K562 (cell line): ENCODE data around the gene CRHR2. TPM values are rescaled to one million over a fixed set of nuclear protein-coding genes. Genes with fewer than 3 reads are reported as not detected.

Experiments
- ATAC-seq: fragments of 200-7000 bp; cut with Tn5 transposase; 3 replicates; pipeline ENCODE4 v1.9.1; 2020; ENCODE audit warnings: moderate library complexity
- BruUV-seq: library from RNA; stranded (reverse); fragments of 400-500 nt; replicated peaks from 2 replicates; lab custom pipeline; 2021; lab: Mats Ljungman, UMichigan
- CTCF ChIA-PET: fragments of 300-600 bp; formaldehyde crosslinking; extraction: SDS; loops from one replicate; lab custom pipeline; 2021; ENCODE audit warnings: low intra/inter-chr PET ratio; lab: Yijun Ruan, JAX
- POLR2A ChIA-PET: fragments of 300-600, 350-650 bp; sonication (Branson Sonifier 250); formaldehyde crosslinking; extraction: SDS; loops from one replicate; lab custom pipeline; 2021; ENCODE audit warnings: antibody characterized with exemption, inconsistent platforms; lab: Yijun Ruan, JAX
- DNase-seq, 4 experiments: peaks; one replicate each; pipeline versions ENCODE4 v3.0.0 to v3.0.0-alpha.2; 2011 to 2018; ENCODE audit warnings: low spot score in 3 of 4, mixed read lengths in 3 of 4; ENCODE audit errors: extremely low read depth in 1 of 4
- FAIRE-seq: peaks from 2 replicates; lab custom pipeline; 2011; peaks lifted over from hg19 to GRCh38; lab: Jason Lieb, UNC
- H2AFZ ChIP-seq: 2 replicates; pipeline ENCODE4 v1.6.0; 2011; ENCODE audit warnings: low read depth, low read length, control low read depth, inconsistent platforms
- H3K27ac ChIP-seq: fragments of 200-600 bp; 3 replicates; pipeline ENCODE4 v1.8.0; 2011; ENCODE audit warnings: low read depth, mild to moderate bottlenecking, control low read depth, inconsistent platforms, low read length, moderate library complexity, mixed read lengths; ENCODE audit errors: extremely low read depth
- H3K27me3 ChIP-seq, 2 experiments: fragments of 300-600 bp in 1 of 2; 2 replicates in 1 of 2; 3 replicates in 1 of 2; pipeline versions ENCODE4 v1.6.0 to v1.8.0; 2011; ENCODE audit warnings: inconsistent platforms in 2 of 2, low read length in 2 of 2, mild to moderate bottlenecking in 1 of 2, mixed read lengths in 1 of 2, moderate library complexity in 1 of 2; ENCODE audit not compliant: control insufficient read depth in 2 of 2, insufficient read depth in 2 of 2
- H3K36me3 ChIP-seq: fragments of 300-600 bp; 3 replicates; pipeline ENCODE4 v1.8.0; 2011; ENCODE audit warnings: mild to moderate bottlenecking, low read length, inconsistent platforms; ENCODE audit not compliant: control insufficient read depth, insufficient read depth
- H3K4me1 ChIP-seq, 2 experiments: fragments of 200-600 bp in 1 of 2; replicated peaks in 1 of 2; 2 replicates in 1 of 2; 3 replicates in 1 of 2; pipeline versions ENCODE4 v1.5.1 to v1.8.0; 2011; ENCODE audit warnings: inconsistent platforms in 2 of 2, low read length in 2 of 2, mild to moderate bottlenecking in 1 of 2, mixed read lengths in 1 of 2, moderate library complexity in 1 of 2; ENCODE audit not compliant: control insufficient read depth in 2 of 2, insufficient read depth in 2 of 2
- H3K4me2 ChIP-seq: 2 replicates; pipeline ENCODE4 v1.6.1; 2011; ENCODE audit warnings: low read length, control low read depth, inconsistent platforms, mixed read lengths; ENCODE audit not compliant: insufficient read depth
- H3K4me3 ChIP-seq: fragments of 200-600 bp; sonication (generic), shearing (Covaris generic); 2 replicates; pipeline ENCODE4 v1.5.1; 2016; ENCODE audit warnings: control low read depth, inconsistent platforms
- H3K79me2 ChIP-seq: fragments of 200-600 bp; 3 replicates; pipeline ENCODE4 v1.8.0; 2011; ENCODE audit warnings: low read length, inconsistent platforms; ENCODE audit not compliant: control insufficient read depth, insufficient read depth
- H3K9ac ChIP-seq, 2 experiments: 2 replicates each; pipeline versions ENCODE4 v1.6.0 to v1.6.1; 2011; ENCODE audit warnings: low read depth in 2 of 2, low read length in 2 of 2, control low read depth in 1 of 2, inconsistent platforms in 1 of 2, mild to moderate bottlenecking in 1 of 2, mixed read lengths in 1 of 2; ENCODE audit not compliant: insufficient read depth in 1 of 2
- H3K9me1 ChIP-seq: one replicate; pipeline ENCODE4 v1.6.0; 2011; ENCODE audit warnings: inconsistent platforms, mild to moderate bottlenecking, low read length, moderate library complexity; ENCODE audit not compliant: control insufficient read depth, insufficient read depth
- H3K9me3 ChIP-seq: replicated peaks from 2 replicates; pipeline ENCODE4 v1.5.1; 2011; ENCODE audit warnings: low read depth, low read length, inconsistent platforms; ENCODE audit not compliant: control insufficient read depth, insufficient read depth
- H4K20me1 ChIP-seq: replicated peaks from 2 replicates; pipeline ENCODE4 v1.6.1; 2011; ENCODE audit warnings: low read length, inconsistent platforms, mixed read lengths; ENCODE audit not compliant: control insufficient read depth, insufficient read depth
- ETV5 ChIP-seq: sonication (generic); formaldehyde crosslinking; IDR thresholded peaks from 2 replicates; pipeline ENCODE4 v1.4.0; 2020; ENCODE audit warnings: low read depth, mild to moderate bottlenecking, missing genetic modification reagents
- NR2F6 ChIP-seq: fragments of 450-650 bp; formaldehyde crosslinking; IDR thresholded peaks from 2 replicates; pipeline ENCODE4 v1.4.0; 2020; ENCODE audit warnings: mild to moderate bottlenecking
- PKNOX1 ChIP-seq: fragments of 450-650 bp; IDR thresholded peaks from 2 replicates; pipeline ENCODE4 v1.6.1; 2016
- RBM25 ChIP-seq: fragments of 200-400 bp; formaldehyde crosslinking; IDR thresholded peaks from 2 replicates; pipeline ENCODE4 v1.6.1; 2018; ENCODE audit warnings: low read length, low read depth, moderate library complexity; ENCODE audit not compliant: severe bottlenecking
- WGBS: fragments of 100-300 bp; shearing (Covaris generic); methylation state at CpG from one replicate; pipeline ENCODE4 v1.1.6; 2016; ENCODE audit warnings: low coverage, mixed read lengths; ENCODE audit not compliant: insufficient coverage; ENCODE audit errors: missing lambda C conversion rate; 5-methylcytosine and 5-hydroxymethylcytosine counted together
- in situ Hi-C: fragments of 300-500 bp; cut with MboI; formaldehyde crosslinking; loops from 4 replicates; pipeline ENCODE4 v1.15.0; 2018; ENCODE audit warnings: inconsistent platforms, mixed read lengths
- intact Hi-C: fragments of 100-400 bp; cut with micrococcal nuclease; formaldehyde crosslinking; loops from 2 replicates; pipeline ENCODE4 v1.14.2; 2022
- polyA plus RNA-seq, 8 experiments: library from polyadenylated mRNA; depleted of rRNA in 4 of 8; stranded (reverse) in 5 of 8; unstranded in 3 of 8; fragments of >200 nt; fragmentation: Nextera tagmentation in 2 of 8; fragmentation: Illumina TruSeq in 1 of 8; extraction: Ambion mirVana in 2 of 8; extraction: Trizol in 1 of 8; gene quantifications; 2 replicates each; pipeline versions ENCODE4 v1.2.1 to v1.2.3, GENCODE V29; 2011 to 2014; ENCODE audit warnings: inconsistent platforms in 1 of 8, missing spikeins in 1 of 8
- total RNA-seq, 7 experiments: library from RNA; depleted of rRNA in 6 of 7; stranded (reverse); fragments of >200 nt in 6 of 7; fragmentation: Illumina TruSeq in 2 of 7; extraction: Trizol in 2 of 7; gene quantifications; 2 replicates each; pipeline versions ENCODE4 v1.2.1 to v1.2.3, GENCODE V29; 2011 to 2021; ENCODE audit warnings: low replicate concordance in 1 of 7
- TF ChIP-seq, protein P1 (sequence below): fragments of 250-450 bp; sonication (Bioruptor Pico); IDR thresholded peaks from 2 replicates; pipeline ENCODE4 v1.4.0; 2020; ENCODE audit warnings: mild to moderate bottlenecking, moderate library complexity

The CRHR2 gene
- total and polyA plus RNA-seq, 9 of the 15 experiments (the other 6 are each of a cell fraction or from before 2014, with no cell fraction given): not detected

DNA sequence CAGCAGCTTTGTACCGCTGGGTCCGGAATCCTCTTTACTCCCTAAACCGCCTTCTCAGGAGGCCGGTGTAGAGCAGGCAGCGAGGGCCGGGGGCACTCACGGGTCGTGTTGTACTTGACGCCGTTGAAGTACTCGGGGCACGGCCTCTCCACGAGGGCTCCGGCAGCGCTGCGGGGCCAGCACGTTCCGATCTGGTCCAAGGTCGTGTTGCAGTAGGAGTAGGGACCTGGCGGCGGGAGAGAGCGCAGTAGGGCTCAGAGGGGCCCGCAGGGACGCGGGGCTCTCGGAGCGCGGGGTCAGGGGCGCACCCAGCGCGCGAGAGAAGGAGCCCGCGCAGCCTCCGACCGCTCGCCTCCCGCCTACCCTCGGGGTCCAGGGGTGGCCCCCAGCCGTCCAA, 443 bp downstream of the CRHR2 start:
- FAIRE-seq: no peak
- POLR2A ChIA-PET: no interaction called here

DNA sequence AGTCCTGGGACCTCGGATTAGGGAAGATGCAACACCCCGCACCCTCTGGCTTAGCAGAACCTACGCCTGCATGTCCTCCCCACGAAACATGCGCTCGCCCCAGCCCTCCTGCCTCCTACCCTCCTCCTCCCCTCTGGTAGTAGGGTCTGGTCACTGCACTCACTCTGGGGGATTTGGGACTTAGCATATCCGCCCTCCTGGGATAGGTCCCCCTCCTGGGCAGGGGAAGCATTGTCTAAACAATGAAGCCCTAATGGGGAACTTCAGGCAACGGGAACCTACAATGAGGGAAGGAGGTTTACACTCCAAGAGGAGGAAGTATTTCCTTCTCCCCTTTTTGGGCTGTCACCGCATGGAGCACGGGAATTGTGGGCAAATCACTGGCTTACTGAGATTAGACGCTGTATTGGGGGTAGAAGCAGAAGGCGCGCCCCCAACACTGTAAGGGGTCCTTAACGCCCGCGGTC, 892 bp downstream of the CRHR2 start:
- no peak overlapping the region for H3K4me2 ChIP-seq
- no peaks in the 10 kb centered on the region for H3K9me3 ChIP-seq
- peaks cover 22 to 76% of the 10 kb centered on the region in 2 experiments for H3K27me3 ChIP-seq
- no peaks in the 10 kb centered on the region for H3K36me3 ChIP-seq
- peaks cover 23% of the 10 kb centered on the region for H4K20me1 ChIP-seq
- BruUV-seq: no TSS peak
- FAIRE-seq (no peak), DNase-seq (no peak), ATAC-seq (no peak)
- H3K9me1 ChIP-seq: no peaks in the 10 kb centered on the region
- H3K9ac ChIP-seq: no peak overlapping the region
- 15% methylated on average over 16 of the region's 16 CpGs for WGBS
- no peak overlapping the region for H2AFZ ChIP-seq
- POLR2A ChIA-PET: no interaction called here
- TF ChIP-seq PKNOX1 (no peak), RBM25 (no peak)
- TF ChIP-seq, protein P1, sequence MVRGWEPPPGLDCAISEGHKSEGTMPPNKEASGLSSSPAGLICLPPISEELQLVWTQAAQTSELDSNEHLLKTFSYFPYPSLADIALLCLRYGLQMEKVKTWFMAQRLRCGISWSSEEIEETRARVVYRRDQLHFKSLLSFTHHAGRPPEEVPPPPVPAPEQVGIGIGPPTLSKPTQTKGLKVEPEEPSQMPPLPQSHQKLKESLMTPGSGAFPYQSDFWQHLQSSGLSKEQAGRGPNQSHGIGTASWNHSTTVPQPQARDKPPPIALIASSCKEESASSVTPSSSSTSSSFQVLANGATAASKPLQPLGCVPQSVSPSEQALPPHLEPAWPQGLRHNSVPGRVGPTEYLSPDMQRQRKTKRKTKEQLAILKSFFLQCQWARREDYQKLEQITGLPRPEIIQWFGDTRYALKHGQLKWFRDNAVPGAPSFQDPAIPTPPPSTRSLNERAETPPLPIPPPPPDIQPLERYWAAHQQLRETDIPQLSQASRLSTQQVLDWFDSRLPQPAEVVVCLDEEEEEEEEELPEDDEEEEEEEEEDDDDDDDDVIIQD (CRISPR knock-in tag): no peak
- TF ChIP-seq, all 486 proteins: peak for 0
- CTCF ChIA-PET: no interaction called here
- intact Hi-C loops: no loop called here
- in situ Hi-C loops: no loop called here
- Histone ChIP-seq H3K79me2 (no peaks in the 10 kb centered on the region), H3K4me3 (no peak overlapping the region), H3K27ac (no peak overlapping the region), H3K4me1 (peaks cover 0 to 15% of the 10 kb centered on the region in 2 experiments; a peak in 1 of 5 replicates)

More for the DNA sequence above, 443 bp downstream of the CRHR2 start:
- Histone ChIP-seq H3K4me3 (no peak overlapping the region), H4K20me1 (peaks cover 23% of the 10 kb centered on the region), H3K9me3 (no peaks in the 10 kb centered on the region), H3K4me2 (no peak overlapping the region), H3K79me2 (no peaks in the 10 kb centered on the region), H3K9me1 (no peaks in the 10 kb centered on the region), H3K36me3 (no peaks in the 10 kb centered on the region), H3K9ac (no peak overlapping the region), H3K27ac (no peak overlapping the region), H3K27me3 (peaks cover 22 to 72% of the 10 kb centered on the region in 2 experiments), H3K4me1 (peaks cover 0 to 15% of the 10 kb centered on the region in 2 experiments; a peak in 1 of 5 replicates), H2AFZ (no peak overlapping the region)
- intact Hi-C loops (no loop called here), in situ Hi-C loops (no loop called here)
- CTCF ChIA-PET: no interaction called here
- ATAC-seq (no peak), DNase-seq (no peak)
- WGBS: 34% methylated on average over 22 of the region's 40 CpGs
- no TSS peak for BruUV-seq
- TF ChIP-seq ETV5 (CRISPR knock-in tag) (no peak), NR2F6 (CRISPR knock-in tag) (no peak)
